ENCODE results near the gene LMAN1L.

The LMAN1L gene

DNA sequence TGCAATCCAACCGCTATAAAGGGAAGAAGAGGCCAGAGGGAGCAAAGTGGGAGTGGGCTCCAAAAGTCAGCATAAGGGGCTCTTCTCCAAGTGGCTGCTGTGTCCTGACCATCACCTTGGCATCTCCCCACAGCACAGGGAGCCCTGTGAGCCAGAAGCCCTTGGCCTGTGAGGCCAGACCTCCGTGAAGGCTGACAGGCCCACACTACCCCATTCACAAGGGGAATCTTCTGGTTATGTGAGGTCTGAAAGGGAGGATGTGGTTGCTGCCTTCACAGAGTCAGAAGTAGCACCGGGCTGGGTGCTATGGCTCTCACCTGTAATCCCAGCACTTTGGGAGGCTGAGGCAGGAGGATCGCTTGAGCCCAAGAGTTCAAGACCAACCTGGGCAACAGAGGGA is 32.9 kb downstream of the LMAN1L start:
- intact Hi-C loops (cut with micrococcal nuclease), result no loop called here
- Mint-ChIP-seq H3K4me3 (no peak overlapping the region), H3K27ac (peak overlapping the region; percentile 83), H3K9me3 (no peaks in the 10 kb centered on the region), H3K36me3 (ENCODE audit: low read depth) (peaks cover 87% of the 10 kb centered on the region), H3K4me1 (ENCODE audit: low read depth) (peaks cover 42% of the 10 kb centered on the region), H3K27me3 (no peaks in the 10 kb centered on the region)

DNA sequence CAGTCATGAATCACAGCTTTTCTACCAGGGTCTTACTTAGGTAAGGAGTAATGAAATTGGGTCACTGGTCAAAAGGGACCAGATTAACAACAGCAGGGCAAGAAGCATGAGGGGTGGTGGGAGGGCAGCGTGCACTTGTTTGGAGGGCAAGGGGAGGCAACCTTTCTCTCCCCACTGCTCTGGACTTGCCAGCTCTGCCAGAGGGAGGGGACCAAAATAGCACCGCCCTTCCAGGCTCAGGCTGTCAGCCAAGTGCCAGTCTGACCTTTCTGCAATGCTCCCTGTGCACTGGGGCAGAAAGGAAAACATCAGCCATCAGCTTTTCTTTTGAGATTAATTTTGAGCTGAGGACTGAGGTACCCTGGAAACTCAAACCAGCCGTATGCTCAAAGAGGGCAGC is 34.8 kb downstream of the LMAN1L start:
- H3K27me3 Mint-ChIP-seq, result no peaks in the 10 kb centered on the region
- H3K9me3 Mint-ChIP-seq, result no peaks in the 10 kb centered on the region
- peak overlapping the region; percentile 52 for H3K27ac Mint-ChIP-seq
- peaks cover 92% of the 10 kb centered on the region for H3K36me3 Mint-ChIP-seq (ENCODE audit: low read depth)
- H3K4me3 Mint-ChIP-seq, result no peak overlapping the region
- peaks cover 26% of the 10 kb centered on the region for H3K4me1 Mint-ChIP-seq (ENCODE audit: low read depth)
- intact Hi-C loops (cut with micrococcal nuclease), result no loop called here

DNA sequence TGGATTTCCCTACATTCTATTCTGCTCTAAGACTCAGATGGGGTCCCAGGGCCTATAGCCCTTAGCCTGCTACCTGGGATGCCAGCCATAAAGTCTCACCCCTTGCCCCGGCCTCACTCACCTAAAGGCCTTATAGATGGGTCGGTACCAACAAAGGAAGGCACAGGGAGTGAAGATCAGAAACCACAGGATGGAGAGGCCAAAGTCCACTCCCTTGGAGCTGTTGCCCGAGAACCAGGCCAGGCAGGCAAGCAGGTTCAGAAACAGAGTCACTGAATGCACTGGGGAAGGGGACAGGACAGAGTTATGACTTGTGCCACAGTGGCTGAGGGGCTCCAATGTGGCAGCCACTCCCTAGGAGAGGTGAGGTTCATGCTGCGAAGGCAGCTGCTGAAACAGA is 37.8 kb downstream of the LMAN1L start:
- intact Hi-C loops (cut with micrococcal nuclease), result no loop called here
- Mint-ChIP-seq H3K4me1 (ENCODE audit: low read depth) (peaks cover 12% of the 10 kb centered on the region), H3K27me3 (no peaks in the 10 kb centered on the region), H3K36me3 (ENCODE audit: low read depth) (peaks cover 93% of the 10 kb centered on the region), H3K9me3 (no peaks in the 10 kb centered on the region), H3K4me3 (no peak overlapping the region), H3K27ac (no peak overlapping the region)

DNA sequence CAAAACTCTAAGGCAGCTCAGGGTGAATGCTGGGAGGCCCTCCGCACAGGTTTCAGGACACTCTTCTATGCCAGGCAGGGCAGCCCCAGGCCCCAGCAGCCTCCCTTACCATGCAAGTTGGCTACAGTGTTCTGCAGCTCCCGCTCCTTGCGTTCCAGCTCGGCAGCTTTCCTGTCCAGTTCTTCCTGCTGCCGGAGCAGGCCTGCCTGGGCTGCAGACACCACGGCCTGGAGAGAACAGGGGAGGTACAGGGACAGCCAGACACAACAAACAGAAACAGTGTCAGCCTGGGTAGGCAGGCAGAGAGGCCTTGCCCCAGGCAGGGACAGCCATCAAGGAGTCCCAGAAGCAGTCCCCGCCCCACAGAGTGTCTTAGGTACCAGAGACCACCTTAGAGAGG is 39.3 kb downstream of the LMAN1L start:
- H3K4me1 Mint-ChIP-seq (ENCODE audit: low read depth), result peaks cover 13% of the 10 kb centered on the region
- no peak overlapping the region for H3K4me3 Mint-ChIP-seq
- intact Hi-C loops (cut with micrococcal nuclease), result no loop called here
- no peaks in the 10 kb centered on the region for H3K9me3 Mint-ChIP-seq
- H3K27ac Mint-ChIP-seq, result no peak overlapping the region
- H3K27me3 Mint-ChIP-seq, result no peaks in the 10 kb centered on the region
- peaks cover 92% of the 10 kb centered on the region for H3K36me3 Mint-ChIP-seq (ENCODE audit: low read depth)

DNA sequence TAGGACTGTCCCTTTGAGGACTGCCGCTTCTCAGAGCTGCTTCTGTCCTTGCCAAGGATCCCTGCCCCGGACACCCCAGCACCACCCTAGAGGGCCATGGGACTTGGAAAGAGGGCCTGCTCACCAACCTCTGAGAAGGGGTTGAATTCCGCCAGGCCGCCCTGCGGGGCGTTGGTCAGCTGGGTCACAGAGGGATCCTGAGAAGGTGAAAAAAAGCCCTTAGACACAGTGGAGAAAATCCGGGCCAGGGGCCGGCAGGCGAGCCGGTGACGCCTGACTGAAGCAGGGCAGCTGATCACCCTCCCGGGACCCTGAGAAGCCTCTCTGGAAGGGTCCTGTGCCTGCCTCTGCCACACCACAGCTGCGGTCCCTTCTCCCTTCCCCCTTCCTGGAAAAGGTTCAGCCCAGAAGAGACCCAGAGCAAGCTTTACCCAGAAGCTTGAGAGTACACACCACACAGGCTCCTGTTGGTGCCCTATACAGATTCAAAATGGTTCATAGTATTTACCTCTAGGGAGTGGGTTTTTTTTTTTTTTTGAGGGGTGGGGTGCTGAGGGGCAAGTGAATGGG is 41.9 kb downstream of the LMAN1L start:
- H3K27ac Mint-ChIP-seq, result no peak overlapping the region
- peaks cover 92% of the 10 kb centered on the region for H3K36me3 Mint-ChIP-seq (ENCODE audit: low read depth)
- intact Hi-C loops (cut with micrococcal nuclease), result no loop called here
- H3K4me3 Mint-ChIP-seq, result no peak overlapping the region
- H3K9me3 Mint-ChIP-seq, result no peaks in the 10 kb centered on the region
- no peaks in the 10 kb centered on the region for H3K27me3 Mint-ChIP-seq
- peaks cover 39% of the 10 kb centered on the region for H3K4me1 Mint-ChIP-seq (ENCODE audit: low read depth)

DNA sequence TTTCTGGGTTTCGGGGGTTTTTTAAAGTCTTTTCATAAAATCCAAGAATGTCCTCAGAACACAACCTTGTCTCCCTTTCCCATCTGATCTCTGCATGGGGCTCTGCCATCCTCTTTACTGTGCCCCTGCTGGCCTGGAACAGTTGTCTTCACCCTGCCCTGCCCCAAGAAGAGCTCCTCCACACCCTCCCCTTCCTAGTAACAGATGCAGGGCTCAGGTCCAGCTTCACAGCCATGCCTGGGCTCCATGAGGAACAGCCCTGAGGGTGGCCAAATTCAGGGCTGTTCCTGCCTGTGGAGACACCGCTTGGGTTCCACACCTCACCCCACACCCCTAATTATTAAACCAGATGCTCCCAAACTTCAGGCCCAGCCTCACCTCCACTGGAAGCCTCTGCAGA is 43.2 kb downstream of the LMAN1L start:
- Mint-ChIP-seq H3K36me3 (ENCODE audit: low read depth) (peaks cover 84% of the 10 kb centered on the region), H3K27ac (peak overlapping the region; percentile 30), H3K4me3 (no peak overlapping the region), H3K4me1 (ENCODE audit: low read depth) (peaks cover 43% of the 10 kb centered on the region), H3K27me3 (no peaks in the 10 kb centered on the region), H3K9me3 (no peaks in the 10 kb centered on the region)
- intact Hi-C loops (cut with micrococcal nuclease), result no loop called here

DNA sequence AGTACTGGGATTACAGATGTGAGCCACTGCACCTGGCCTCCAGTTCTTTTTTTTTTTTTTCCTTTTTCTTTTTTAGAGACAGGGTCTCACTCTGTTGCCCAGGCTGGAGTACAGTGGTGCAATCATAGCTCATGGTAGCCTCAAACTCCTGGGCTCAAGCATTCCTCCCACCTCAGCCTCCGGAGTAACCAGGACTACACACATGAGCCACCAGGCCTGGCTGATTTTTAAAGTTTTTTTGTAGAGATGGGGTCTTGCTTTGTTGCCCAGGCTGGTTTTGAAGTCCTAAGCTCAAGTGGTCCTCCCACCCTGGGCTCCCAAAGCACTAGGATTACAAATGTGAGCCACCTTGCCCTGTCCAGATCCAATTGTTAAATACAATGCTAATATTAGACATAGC is 43.9 kb downstream of the LMAN1L start:
- intact Hi-C loops (cut with micrococcal nuclease), result no loop called here
- Mint-ChIP-seq H3K27me3 (no peaks in the 10 kb centered on the region), H3K4me3 (no peak overlapping the region), H3K27ac (no peak overlapping the region), H3K9me3 (no peaks in the 10 kb centered on the region), H3K4me1 (ENCODE audit: low read depth) (peaks cover 48% of the 10 kb centered on the region), H3K36me3 (ENCODE audit: low read depth) (peaks cover 84% of the 10 kb centered on the region)

DNA sequence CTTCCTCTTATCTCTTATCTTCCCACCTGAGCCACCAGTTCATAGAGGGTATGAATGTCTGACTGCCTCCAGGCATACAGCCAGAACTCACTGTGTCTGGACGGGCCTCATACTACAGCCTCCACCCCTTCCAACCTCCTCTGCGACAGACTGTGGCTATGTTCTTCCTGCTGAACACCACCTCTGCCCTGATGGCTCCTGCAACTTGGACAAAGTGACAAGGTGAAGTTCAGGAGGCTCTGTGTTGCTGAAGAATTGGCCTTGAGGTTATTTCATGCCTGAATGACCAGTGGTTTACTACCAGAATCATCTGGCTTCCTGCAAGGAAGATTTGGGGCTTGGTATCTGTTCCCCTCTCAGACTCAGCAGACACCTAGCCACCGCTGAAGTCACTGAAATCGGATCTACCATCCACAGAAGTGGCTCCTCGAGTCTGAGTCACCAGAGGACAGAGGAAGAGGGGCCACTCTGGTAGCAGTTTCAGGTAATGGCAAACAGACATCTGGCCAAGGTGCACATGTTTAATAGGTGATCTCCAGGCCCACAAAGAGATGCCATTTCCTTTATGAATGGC is 44.5 kb downstream of the LMAN1L start:
- H3K36me3 Mint-ChIP-seq (ENCODE audit: low read depth), result peaks cover 82% of the 10 kb centered on the region
- peak overlapping the region; percentile 86 for H3K27ac Mint-ChIP-seq
- H3K27me3 Mint-ChIP-seq, result no peaks in the 10 kb centered on the region
- peaks cover 49% of the 10 kb centered on the region for H3K4me1 Mint-ChIP-seq (ENCODE audit: low read depth)
- H3K9me3 Mint-ChIP-seq, result no peaks in the 10 kb centered on the region
- intact Hi-C loops (cut with micrococcal nuclease), result no loop called here
- H3K4me3 Mint-ChIP-seq, result no peak overlapping the region

DNA sequence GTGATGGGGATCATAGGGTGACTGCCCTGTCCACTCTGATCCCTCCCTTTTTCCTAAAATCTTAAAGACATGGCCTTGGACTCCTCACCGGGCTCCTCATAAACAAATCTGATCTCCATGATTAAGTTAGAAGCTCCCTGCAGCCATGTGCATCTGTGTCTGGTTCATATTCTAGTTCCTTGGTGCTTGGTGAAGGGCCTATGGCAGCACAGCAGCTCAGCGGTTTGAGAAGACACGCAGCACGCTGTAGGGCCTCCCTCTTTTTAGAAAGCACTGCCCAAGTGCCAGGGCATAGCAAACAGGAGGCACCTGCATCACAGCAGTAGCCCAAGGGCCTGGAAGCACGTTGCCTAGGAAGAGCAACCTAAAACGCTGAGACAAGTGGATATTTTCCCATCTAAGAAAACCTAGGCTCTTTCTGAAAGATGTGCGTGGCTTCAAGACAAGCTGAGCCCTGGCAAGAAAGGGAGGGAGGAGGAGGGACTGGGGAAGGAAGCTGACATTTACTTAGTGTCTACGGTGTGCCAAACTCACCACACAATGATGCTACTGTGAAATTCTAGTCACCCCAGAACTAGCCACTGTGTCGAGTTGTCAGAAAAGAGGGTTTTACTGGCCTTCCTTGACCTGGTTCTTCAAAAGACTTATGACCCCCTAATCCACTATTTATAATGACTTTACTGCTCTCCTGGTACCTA is 45.2 kb downstream of the LMAN1L start:
- Mint-ChIP-seq H3K27ac (peak overlapping the region; percentile 86), H3K4me1 (ENCODE audit: low read depth) (peaks cover 49% of the 10 kb centered on the region), H3K9me3 (no peaks in the 10 kb centered on the region), H3K36me3 (ENCODE audit: low read depth) (peaks cover 79% of the 10 kb centered on the region), H3K4me3 (no peak overlapping the region), H3K27me3 (no peaks in the 10 kb centered on the region)
- intact Hi-C loops (cut with micrococcal nuclease), result no loop called here

DNA sequence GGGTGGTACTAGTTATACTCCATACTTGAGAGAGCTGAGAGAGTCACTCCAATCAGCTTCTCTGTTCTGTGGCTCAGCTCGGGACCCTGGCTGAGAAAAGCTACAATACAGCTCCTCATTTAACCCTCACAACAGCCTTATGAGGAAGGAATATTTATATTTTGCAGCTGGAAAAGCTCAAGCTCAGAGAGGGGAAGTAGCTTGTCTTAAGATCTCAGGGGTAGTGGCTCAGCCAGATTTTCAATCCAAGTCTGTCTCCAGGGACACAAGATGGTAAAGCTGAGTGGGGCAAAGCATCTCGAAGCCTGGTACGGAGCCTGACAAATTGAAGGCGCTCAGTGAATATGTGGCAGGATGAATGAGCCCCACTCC is 45.7 kb downstream of the LMAN1L start:
- H3K4me3 Mint-ChIP-seq, result no peak overlapping the region

DNA sequence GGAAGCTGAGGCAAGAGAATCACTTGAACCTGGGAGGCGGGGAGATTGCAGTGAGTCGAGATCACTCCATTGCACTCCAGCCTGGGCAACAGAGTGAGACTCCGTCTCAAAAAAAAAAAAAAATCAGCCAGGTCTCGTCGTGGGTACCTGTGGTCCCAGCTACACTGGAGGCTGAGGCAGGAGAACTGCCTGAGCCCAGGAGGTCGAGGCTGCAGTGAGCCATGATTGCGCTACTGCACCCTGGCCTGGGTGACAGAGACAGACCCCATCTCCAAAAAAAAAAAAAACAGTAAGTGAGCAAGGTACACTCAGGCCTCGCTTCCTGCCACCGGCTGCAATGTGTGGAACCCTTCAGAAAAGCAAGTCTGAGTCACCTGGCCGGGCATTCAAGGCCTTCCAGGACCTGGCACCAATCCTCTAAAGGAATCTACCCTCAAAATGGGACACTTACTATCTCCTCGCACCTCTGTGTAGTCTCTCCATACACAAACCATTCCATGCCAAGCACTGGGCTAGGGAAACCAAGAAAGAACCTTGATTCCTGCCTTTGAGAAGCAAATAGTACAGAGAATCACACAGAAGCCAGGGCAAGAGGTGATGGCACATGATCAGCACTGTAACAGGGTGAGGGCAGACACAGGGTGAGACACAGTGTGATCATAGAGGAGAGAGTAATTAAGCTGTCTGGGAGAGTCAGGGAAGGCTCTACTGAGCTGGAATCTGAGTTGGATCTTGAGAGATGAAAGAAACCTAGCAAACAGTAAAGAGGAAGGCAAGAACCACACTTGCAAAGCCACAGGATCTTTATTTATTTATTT is 50.8 kb downstream of the LMAN1L start:
- no peak overlapping the region for H3K4me3 Mint-ChIP-seq
- peaks cover 72% of the 10 kb centered on the region for H3K4me1 Mint-ChIP-seq (ENCODE audit: low read depth)
- peaks cover 80% of the 10 kb centered on the region for H3K36me3 Mint-ChIP-seq (ENCODE audit: low read depth)
- peak overlapping the region; percentile 96 for H3K27ac Mint-ChIP-seq
- no peaks in the 10 kb centered on the region for H3K9me3 Mint-ChIP-seq
- intact Hi-C loops (cut with micrococcal nuclease), result no loop called here
- no peaks in the 10 kb centered on the region for H3K27me3 Mint-ChIP-seq

More for the DNA sequence above, 45.7 kb downstream of the LMAN1L start:
- peaks cover 48% of the 10 kb centered on the region for H3K4me1 Mint-ChIP-seq (ENCODE audit: low read depth)
- peaks cover 79% of the 10 kb centered on the region for H3K36me3 Mint-ChIP-seq (ENCODE audit: low read depth)
- intact Hi-C loops (cut with micrococcal nuclease), result no loop called here
- no peaks in the 10 kb centered on the region for H3K27me3 Mint-ChIP-seq
- H3K27ac Mint-ChIP-seq, result peak overlapping the region; percentile 86
- H3K9me3 Mint-ChIP-seq, result no peaks in the 10 kb centered on the region

DNA sequence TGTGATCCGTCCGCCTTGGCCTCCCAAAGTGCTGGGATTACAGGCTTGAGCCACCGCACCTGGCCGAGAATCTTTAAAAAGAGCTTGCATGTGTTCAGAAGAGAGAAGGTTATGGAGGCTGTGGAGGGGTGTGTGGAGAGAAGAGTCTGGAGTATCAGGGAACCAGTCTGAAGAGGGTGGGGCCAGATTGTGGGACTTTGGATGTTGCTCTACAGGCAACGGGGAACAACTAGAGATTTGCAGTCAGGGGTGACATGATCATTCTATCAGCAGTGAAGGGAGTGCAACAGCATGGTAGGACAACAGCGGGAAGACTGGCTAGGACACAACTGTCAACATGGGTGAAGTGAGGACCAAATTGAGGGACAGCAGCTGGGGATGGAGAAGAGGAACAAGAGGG is 51.7 kb downstream of the LMAN1L start:
- peaks cover 65% of the 10 kb centered on the region for H3K4me1 Mint-ChIP-seq (ENCODE audit: low read depth)
- peak overlapping the region; percentile 96 for H3K27ac Mint-ChIP-seq
- H3K4me3 Mint-ChIP-seq, result no peak overlapping the region
- intact Hi-C loops (cut with micrococcal nuclease), result no loop called here
- H3K36me3 Mint-ChIP-seq (ENCODE audit: low read depth), result peaks cover 78% of the 10 kb centered on the region
- H3K9me3 Mint-ChIP-seq, result no peaks in the 10 kb centered on the region
- H3K27me3 Mint-ChIP-seq, result no peaks in the 10 kb centered on the region

DNA sequence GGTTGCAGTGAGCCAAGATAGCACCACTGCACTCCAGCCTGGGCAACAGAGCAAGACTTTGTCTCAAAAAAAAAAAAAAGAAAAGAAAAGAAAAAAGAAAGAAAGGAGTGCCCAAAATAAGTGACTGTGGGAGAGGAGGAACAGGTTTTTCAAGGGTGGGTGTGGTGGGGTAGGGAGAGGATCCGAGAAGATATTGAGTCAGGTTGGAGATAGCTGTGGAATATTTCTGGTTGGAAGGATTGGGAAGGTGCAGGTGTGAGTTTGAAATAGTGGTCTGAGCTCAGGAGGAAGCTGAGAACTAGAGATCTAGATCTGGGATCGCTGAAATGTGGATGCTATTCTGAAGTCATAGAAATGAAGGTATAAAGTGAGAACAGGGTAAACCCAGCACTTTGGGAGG is 52.7 kb downstream of the LMAN1L start:
- Mint-ChIP-seq H3K27me3 (no peaks in the 10 kb centered on the region), H3K9me3 (no peaks in the 10 kb centered on the region), H3K4me1 (ENCODE audit: low read depth) (peaks cover 68% of the 10 kb centered on the region), H3K36me3 (ENCODE audit: low read depth) (peaks cover 83% of the 10 kb centered on the region), H3K27ac (peak overlapping the region; percentile 96), H3K4me3 (no peak overlapping the region)
- intact Hi-C loops (cut with micrococcal nuclease), result no loop called here

DNA sequence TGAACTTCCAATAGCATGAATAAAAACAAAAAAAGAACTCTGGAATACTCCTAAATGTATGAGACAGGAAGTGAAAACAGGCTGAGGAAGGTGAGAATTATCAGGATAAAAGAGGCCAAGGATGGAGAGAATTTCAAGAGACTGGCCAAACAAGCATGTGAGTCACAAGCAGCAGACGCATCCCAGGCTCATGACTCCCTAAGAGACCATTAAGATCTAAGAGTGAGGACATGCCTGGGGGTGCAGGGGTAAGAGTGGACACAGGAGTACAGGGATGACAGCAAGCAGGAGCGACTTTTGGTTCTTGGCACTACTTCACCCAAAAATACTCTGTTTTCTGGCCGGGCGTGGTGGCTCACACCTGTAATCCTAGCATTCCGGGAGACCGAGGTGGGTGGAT is 53.5 kb downstream of the LMAN1L start:
- Mint-ChIP-seq H3K4me1 (ENCODE audit: low read depth) (peaks cover 75% of the 10 kb centered on the region), H3K27me3 (no peaks in the 10 kb centered on the region), H3K36me3 (ENCODE audit: low read depth) (peaks cover 86% of the 10 kb centered on the region), H3K27ac (peak overlapping the region; percentile 96), H3K4me3 (no peak overlapping the region), H3K9me3 (no peaks in the 10 kb centered on the region)
- intact Hi-C loops (cut with micrococcal nuclease), result loop anchor here (2.0 kb wide), 1 partner anchor 37 kb away; no protein-coding TSS in a partner anchor
